K562 (cell line): ENCODE data around the gene A4GALT.

Source experiments
- PHF20 ChIP-seq: fragments of 450-650 bp; IDR thresholded peaks from 2 replicates; pipeline ENCODE4 v1.6.1; 2018; ENCODE audit not compliant: partially characterized antibody
- RAD21 ChIP-seq, 2 experiments: fragments of 250-450 bp in 1 of 2; fragments of 450-650 bp in 1 of 2; sonication (Bioruptor Pico) in 1 of 2; formaldehyde crosslinking in 1 of 2; IDR thresholded peaks in 1 of 2; conservative IDR thresholded peaks in 1 of 2; 2 replicates each; pipeline versions ENCODE4 v1.4.0 to v1.8.0; 2020 to 2022; ENCODE audit warnings: mild to moderate bottlenecking in 2 of 2, moderate library complexity in 1 of 2
- ZBTB33 ChIP-seq: sonication (generic); formaldehyde crosslinking; IDR thresholded peaks from 2 replicates; pipeline ENCODE4 v1.8.1; 2023; ENCODE audit warnings: mild to moderate bottlenecking, missing genetic modification reagents

DNA sequence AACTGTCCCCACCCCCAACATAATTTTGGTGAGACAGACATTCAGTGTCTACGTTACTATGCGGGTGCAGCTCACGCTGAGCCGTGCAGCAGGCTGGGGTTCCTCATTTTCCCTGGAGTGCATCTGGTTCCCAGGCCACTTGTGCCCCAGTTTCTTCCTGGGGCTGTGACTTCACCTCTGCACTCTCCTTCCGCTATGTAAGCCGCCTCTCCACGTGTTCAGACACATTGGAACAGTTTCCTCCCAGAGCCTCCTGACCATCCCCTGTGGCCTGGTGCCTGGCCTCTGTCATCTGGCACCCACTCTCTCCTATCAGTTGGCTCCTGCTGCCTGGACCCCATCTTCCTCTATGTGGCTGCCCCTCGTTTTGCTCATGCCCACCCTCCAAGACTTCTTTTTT is 46.2 kb upstream of the A4GALT start:
- TF ChIP-seq ZBTB33 = no peak
- TF ChIP-seq PHF20 = no peak
- no peak for TF ChIP-seq RAD21 (CRISPR knock-in tag; conservative IDR thresholded peaks at IDR 0.05 in 1 of 2, IDR thresholded peaks at IDR 0.05 in 1 of 2)
